ENCODE measurements around the gene MOAP1.
"Not testable (repeated sequence)": the region's sequence is repeated elsewhere in the genome, so short reads cannot be mapped to it uniquely, and the experiment has no call there.

Gene MOAP1

DNA sequence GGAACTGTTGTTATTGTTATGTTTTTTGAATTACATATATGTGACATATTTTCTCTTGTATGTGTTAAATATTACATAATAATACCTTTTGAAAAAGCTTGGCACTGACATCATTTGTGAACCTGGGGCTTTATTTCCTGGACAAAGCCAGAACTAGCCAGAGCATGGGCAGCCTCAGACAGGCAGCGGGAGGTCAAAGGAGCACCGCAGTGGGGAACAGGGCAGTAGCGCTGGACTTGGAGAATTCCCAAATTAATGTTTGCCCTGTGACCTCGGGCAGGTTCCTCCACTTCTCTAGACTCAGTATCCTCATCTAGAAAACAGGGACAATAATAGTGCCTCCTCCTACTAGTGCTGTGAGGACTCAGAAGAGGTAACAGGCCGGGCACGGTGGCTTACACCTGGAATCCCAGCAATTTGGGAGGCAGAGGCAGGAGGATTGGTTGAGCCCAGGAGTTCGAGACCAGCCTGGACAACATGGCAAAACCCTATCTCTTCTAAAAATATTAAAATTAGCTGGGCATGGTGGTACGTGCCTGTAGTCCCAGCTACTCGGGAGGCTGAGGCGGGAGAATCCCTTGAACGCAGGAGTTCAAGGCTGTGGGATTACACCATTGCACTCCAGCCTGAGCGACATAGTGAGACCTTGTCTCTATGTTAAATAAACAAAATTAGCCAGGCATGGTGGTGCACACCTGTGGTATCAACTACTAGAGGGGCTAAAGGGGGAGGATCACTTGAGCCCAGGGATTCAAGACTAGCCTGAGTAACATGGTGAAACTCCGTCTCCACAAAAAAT lies 41.6 kb downstream of the MOAP1 start:
- no peak for DNase-seq

GRCh38 chr14:93137864-93138263 lies 46.8 kb downstream of the MOAP1 start:
- no peak for DNase-seq

DNA sequence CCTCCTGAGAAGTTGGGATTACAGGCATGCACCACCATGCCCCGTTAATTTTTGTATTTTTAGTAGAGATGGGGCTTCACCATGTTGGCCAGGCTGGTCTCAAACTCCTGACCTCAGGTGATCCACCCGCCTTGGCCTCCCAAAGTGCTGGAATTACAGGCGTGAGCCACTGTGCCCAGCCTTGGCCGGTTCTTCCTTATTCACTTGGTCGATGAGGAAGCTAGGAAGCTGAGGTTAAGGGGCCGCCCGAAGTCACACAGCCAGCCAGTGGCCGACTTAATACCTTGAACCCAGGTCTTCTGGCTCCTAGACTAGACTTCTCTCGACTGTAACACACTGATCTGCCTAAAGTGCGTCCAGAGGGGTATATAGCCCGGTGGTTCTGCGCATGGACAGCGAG lies 48.2 kb downstream of the MOAP1 start:
- DNase-seq = not testable (repeated sequence)

DNA sequence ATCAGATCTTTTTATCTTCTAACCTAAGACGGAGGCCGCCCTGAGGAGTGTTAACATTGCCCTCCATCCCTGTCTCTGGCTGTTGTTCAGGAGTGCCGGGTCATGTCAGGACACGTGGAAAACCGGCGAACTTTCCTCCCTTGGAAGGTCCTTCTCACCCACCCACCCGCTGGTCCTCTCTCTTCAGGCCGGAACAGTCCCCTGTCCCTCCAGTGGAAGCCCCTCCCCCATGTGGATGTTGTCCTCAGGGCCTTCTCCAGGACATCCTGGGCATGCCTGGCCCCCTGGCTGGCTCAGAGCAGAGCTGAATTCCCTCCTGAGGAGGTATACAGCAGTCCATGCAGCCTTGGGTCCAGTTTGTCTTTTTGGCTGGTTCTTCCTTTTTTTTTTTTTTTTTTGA lies 48.7 kb downstream of the MOAP1 start:
- DNase-seq = no peak

- no peak for DNase-seq
Observed at GRCh38 chr14:93135399-93135798, 49.3 kb downstream of the MOAP1 start.

DNA sequence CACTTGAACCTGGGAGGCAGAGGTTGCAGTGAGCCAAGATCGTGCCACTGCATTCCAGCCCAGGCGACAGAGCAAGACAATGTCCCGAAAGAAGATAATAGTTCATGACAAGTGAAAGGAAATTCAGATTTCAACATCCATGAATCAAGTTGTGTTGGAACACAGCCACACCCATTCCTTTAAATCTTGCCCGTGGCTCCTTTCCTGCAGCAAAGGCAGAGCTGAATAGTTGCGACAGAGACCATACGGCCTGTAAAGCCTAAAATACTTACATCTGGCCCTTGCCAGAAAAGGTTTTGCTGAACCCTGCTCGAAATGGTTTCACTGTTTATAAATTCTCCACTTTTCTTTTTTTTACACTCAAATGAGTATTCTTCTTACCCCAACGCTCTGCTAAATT lies 51.2 kb downstream of the MOAP1 start:
- no peak for DNase-seq

DNA sequence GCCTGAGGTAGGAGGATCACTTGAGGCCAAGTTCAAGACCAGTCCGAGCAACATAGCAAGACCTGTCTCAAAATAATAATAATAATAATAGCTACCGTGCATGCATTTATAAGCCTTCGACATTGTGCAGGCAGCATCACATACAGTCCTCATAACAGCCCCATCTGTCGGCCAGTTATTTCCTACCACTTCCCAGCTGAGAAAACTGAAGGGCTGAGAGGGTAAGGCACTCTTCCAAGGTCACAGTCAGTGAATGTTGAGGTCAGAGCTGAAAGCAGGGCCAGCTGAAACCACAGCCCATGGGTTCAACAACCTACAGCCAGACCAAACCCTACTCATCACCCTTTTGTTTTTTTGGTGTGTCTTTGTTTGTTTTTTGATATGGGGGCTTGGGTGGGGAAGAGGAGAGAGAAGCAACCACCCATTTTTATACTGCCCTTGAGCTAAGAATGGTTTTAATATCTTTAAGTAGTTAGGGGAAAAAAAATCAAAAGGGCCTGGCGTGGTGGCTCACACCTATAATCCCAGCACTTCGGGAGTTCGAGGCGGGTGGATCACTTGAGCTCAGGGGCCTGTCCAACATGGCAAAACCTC lies 52.1 kb downstream of the MOAP1 start:
- no peak for DNase-seq

All from NCI-H2081 treated with DMSO at 0.1 percent for 48 hours (cell line).